Dermis blood vessel endothelial cell (primary cell): Measurements from ENCODE around the gene LCN2. TPM values are rescaled to one million over a fixed set of nuclear protein-coding genes. Genes with fewer than 3 reads are reported as not detected.

Experiments
- DNase-seq: peaks from one replicate; pipeline ENCODE4 v3.0.0; 2010
- total RNA-seq: library from RNA; depleted of rRNA; stranded (reverse); fragments of >200 nt; gene quantifications from 2 replicates; pipeline ENCODE4 v1.2.3, GENCODE V29; 2014

LCN2 gene
- total RNA-seq, 1 donor from 2014 or later: not detected

- DNase-seq: no peak
Measured at GRCh38 chr9:128151309-128152132, 2.3 kb downstream of the LCN2 start.

GRCh38 chr9:128152133-128153059 lies 3.1 kb downstream of the LCN2 start:
- DNase-seq: no peak

- no peak for DNase-seq
Measured at GRCh38 chr9:128153060-128153946, 4.0 kb downstream of the LCN2 start.

DNA sequence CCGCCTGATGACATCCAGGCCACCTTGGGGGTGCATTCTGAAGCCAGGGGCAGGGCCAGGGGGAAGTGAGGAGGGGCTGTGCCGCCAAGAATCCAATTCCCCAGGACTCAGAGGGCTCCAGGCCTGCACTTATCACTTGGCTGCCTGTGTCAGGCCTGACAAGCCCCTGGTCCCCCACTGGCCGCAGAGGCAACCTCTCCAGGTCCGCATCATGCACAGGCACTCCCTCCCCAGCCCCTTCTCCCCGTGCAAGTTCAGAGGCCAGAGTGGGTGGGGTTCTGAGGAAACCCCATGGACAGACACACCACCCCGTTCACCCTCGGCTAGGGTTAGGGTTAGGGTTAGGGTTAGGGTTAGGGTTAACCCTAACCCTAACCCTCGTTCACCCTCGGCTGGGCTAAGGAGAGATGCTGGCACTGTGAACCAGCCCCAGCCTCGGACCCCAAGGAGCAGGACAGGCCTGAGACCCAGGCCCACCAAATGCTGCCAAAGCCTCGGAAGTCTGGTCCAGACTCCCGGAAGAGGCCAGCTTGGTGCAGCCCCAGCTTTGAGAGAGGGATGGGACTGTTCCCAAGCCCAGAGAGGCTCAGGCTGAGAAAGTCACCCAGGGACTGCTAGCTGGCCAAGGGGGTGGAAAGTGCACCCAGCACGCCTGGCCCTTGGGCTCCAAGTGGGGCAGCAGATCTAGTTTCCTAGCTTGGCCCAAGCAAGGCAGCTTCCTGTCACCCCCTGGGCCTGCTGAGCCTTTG lies 4.9 kb downstream of the LCN2 start:
- DNase-seq: no peak

GRCh38 chr9:128155736-128156500 lies 6.7 kb downstream of the LCN2 start:
- DNase-seq: no peak

- no peak for DNase-seq
Measured at GRCh38 chr9:128159522-128159783, 10.2 kb downstream of the LCN2 start.

DNA sequence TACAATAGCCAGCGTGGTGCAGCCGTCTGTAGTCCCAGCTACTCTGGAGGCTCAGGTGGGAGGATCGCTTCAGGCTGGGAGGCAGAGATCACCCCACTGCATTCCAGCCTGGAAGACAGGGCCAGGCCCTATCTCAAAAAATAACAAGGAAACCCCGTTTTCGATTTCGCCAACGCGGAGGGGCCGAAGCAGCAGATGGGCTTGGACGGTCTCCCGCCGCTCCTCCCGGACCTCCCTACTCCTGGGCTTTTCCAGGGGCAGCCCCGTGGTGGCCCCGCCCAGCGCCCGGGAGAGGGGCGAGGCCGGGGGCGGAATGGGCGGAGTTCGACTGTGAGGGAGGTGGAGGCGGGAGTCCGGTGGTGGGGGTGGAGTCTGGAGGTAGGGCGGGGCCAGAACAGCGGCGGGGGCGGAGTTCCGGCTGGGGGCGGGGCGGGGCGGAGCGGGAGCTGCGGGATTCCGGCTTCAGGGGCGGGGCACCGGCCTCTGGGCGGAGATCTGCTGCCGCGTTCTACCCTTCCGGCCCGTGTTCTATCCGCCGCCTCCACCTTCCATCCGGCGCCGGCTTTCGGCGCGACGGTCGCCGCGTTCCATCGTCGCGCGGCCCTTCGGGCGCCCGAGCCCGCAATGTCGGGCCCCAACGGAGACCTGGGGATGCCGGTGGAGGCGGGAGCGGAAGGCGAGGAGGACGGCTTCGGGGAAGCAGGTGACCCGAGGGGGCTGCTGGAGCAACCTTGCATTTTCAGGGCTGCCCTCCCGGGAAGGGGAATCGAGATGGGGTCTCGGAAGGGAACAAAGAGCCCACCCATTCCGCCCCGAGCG lies 10.7 kb downstream of the LCN2 start, which contains the start of gene BBLN:
Gene BBLN (plus strand): TSS at position 482 of the 819 bp plus-strand sequence. CDS start 143 bp downstream, at position 625.
- peak; percentile 94 for DNase-seq

DNA sequence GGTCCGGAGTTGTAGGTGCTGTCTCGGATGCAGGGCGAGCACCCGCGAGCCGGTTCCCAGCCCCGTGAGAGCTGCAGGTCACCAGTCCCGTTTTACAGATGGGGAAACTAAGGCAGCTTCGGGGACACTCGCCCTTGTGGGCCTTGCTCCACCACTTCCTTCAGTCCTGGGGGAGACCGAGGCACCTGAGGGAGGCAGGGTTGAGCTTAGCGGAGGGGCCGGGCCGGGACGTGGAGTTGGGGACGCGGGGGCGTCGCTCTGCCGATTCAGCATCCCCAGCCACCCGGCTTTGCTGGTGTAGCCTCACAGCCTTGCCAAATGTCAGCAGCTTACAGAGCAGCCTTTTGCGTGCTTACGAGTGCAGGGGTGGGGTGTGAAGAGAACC lies 11.3 kb downstream of the LCN2 start:
- peak; percentile 37 for DNase-seq

DNA sequence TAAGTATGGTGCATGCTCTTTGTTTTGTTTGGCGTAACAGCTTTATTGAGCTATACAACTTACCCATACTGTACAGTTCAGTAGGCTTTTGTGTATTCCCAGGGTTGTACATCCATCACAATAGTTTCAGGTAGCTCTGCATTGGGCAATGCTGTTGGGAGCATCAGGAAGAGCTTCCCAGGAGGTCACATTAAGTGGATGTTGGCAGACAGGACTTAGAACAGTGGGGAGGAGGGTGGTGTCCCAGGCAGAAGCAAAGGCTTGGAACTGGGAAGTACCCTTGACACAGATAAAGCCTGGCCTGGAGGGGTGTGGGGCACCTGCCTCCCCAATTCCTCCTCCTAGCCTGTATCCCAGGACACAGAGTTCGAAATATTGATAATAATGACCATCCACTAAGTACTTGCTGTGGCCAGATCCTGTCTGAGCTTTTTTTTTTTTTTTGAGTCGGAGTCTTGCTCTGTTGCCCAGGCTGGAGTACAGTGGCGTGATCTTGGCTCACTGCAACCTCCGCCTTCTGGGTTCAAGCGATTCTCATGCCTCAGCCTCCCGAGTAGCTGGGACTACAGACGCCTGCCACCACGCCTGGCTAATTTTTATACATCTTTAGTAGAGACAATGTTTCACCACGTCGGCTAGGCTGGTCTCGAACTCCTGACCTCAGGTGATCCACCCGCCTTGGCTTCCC lies 12.1 kb downstream of the LCN2 start:
- DNase-seq: no peak

GRCh38 chr9:128162215-128163026 lies 13.2 kb downstream of the LCN2 start:
- DNase-seq: peak; percentile 18

DNA sequence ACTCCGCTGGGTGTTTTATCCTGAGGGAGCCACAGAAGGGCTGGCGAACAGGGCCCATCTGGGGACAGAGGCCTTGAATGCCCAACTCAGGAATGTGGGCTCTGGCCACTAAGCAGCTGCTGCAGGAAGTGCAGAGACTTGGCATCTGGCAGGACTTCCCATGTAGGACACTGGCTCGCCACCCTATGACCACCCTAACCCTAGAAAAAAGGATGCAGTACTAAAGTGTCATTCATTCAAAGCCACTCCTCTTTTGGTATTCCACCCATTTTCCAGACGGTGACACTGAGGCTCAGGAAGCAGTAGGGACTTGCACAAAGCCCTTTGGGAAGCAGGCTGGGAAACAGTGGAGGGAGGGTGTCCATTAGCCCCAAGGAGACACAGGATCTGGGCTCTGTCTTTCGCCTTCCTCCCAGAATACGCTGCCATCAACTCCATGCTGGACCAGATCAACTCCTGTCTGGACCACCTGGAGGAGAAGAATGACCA lies 13.8 kb downstream of the LCN2 start:
- DNase-seq: no peak

DNA sequence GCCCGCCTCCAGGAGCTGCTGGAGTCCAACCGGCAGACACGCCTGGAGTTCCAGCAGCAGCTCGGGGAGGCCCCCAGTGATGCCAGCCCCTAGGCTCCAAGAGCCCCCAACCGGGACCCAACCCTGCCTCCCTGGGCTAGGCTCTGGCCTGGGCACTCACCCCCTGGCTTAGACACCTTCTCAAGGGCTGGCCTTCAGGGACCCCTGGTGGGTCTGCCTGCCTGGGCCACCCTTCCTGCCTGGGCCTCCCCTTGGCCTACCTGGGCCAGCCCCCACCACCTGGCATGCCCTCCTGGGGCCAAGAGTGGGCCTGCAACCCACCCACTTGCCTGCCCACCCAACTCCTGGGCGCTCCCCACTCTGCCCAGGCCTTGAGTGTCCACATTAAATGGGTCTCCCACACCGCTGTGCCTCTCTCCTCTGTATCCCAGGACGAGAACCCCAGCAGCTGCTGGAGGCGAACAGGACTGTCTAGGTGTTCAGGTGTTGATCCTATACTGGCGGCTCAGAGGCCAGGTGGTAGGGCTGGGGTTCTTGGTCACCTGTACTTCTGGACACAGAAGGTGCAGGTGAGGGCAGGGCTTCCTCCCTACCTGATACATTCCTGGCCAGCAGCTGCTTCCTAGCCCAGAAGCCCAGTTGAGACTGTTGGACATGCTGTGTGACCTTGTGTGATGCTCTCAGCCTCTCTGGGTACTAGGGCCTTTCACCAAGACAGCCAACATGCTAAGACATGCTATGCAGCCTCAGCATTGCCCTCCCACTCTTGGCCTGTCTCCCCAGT lies 14.5 kb downstream of the LCN2 start:
- no peak for DNase-seq

GRCh38 chr9:128164307-128164885 lies 15.1 kb downstream of the LCN2 start:
- no peak for DNase-seq

DNA sequence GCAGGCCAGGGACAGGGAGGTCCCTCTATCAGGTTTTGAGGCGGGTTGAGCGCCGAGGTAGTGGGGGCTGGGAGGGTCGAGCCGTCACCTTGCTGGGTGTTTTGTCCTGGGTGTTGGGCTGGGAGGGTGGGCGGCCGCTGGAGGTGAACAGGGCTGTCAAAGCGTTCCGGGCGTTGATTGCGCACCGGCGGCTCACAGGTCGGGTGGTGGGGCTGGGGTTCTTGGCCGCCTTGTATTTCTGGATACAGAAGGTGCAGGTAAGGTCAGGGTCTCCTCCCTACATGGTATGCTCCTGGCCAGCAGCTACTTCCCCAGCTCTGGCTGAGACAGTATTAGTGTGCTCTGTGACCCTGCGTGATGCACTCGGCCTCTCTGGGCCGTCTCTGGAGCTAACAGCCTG lies 16.9 kb downstream of the LCN2 start:
- no peak for DNase-seq

DNA sequence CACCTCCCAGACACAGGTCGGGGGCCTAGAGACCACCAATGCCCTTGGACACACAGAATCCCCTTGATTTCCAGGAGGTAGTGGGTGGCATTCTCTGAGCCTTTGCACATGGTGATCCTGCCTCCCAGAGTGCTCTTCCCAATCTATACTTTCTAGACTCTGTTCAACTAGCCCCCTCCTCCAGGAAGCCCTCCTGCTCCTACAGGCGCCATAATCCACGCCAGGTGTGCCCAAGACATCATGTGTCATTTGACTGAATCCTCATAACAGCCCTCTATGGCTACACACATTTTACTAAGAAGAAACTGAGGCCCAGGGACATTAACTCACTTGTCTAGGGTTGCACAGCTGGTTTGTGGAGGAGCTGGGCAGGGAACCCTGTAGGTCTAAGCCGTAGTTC lies 18.0 kb downstream of the LCN2 start:
- DNase-seq: no peak

GRCh38 chr9:128168731-128169308 lies 19.6 kb downstream of the LCN2 start:
- no peak for DNase-seq

GRCh38 chr9:128169492-128169891 lies 20.2 kb downstream of the LCN2 start:
- no peak for DNase-seq
